ENCODE results near the gene SLC45A3. TPM values are rescaled to one million over a fixed set of nuclear protein-coding genes. Genes with fewer than 3 reads are reported as not detected.

The SLC45A3 gene
- polyA plus RNA-seq, 1 donor from 2014 or later: 0.53 TPM

DNA sequence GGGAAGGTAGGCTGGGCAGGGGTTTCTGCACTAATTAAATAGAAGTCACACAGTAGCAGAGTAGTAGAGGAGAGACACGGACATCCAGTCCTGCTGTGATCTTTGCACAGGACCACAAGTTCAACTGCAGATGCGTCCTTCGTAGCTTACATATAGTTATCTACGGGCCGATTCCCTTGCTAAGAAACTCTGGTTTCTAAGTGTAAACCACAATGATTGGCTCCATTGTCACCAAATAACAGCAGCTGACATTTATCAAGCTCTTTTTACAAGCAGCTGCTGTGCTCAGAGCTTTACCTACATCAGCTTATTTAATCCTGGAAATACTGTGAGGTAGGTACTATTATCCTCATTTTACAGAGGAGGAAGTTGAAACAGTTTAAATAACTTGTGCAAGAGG, 3.1 kb downstream of the SLC45A3 start:
- no peaks in the 10 kb centered on the region for H3K9me3 ChIP-seq (ENCODE audit: low read length)
- no peaks in the 10 kb centered on the region for H4K20me1 ChIP-seq (ENCODE audit: insufficient read depth)
- no peak overlapping the region for H3K4me3 ChIP-seq (ENCODE audit: low read length)
- H2AFZ ChIP-seq (ENCODE audit: low read depth, low read length): no peak overlapping the region
- TF ChIP-seq SMC3 (conservative IDR thresholded peaks at IDR 0.05; ENCODE audit: poor library complexity) (no peak), RAD21 (conservative IDR thresholded peaks at IDR 0.05) (no peak), POLR2AphosphoS5 (IDR thresholded peaks at IDR 0.05) (no peak), EZH2 (IDR thresholded peaks at IDR 0.05; ENCODE audit: borderline replicate concordance, insufficient read depth, low read length, poor library complexity, severe bottlenecking) (no peak), MXI1 (conservative IDR thresholded peaks at IDR 0.05; ENCODE audit: poor library complexity, severe bottlenecking) (no peak), EP300 (conservative IDR thresholded peaks at IDR 0.05; ENCODE audit: poor library complexity, severe bottlenecking) (no peak)
- TF ChIP-seq, protein P1, sequence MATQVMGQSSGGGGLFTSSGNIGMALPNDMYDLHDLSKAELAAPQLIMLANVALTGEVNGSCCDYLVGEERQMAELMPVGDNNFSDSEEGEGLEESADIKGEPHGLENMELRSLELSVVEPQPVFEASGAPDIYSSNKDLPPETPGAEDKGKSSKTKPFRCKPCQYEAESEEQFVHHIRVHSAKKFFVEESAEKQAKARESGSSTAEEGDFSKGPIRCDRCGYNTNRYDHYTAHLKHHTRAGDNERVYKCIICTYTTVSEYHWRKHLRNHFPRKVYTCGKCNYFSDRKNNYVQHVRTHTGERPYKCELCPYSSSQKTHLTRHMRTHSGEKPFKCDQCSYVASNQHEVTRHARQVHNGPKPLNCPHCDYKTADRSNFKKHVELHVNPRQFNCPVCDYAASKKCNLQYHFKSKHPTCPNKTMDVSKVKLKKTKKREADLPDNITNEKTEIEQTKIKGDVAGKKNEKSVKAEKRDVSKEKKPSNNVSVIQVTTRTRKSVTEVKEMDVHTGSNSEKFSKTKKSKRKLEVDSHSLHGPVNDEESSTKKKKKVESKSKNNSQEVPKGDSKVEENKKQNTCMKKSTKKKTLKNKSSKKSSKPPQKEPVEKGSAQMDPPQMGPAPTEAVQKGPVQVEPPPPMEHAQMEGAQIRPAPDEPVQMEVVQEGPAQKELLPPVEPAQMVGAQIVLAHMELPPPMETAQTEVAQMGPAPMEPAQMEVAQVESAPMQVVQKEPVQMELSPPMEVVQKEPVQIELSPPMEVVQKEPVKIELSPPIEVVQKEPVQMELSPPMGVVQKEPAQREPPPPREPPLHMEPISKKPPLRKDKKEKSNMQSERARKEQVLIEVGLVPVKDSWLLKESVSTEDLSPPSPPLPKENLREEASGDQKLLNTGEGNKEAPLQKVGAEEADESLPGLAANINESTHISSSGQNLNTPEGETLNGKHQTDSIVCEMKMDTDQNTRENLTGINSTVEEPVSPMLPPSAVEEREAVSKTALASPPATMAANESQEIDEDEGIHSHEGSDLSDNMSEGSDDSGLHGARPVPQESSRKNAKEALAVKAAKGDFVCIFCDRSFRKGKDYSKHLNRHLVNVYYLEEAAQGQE (IDR thresholded peaks at IDR 0.05; ENCODE audit: borderline replicate concordance): no peak
- H3K9ac ChIP-seq (ENCODE audit: low read length): no peak overlapping the region
- H3K27ac ChIP-seq (ENCODE audit: low read length): no peak overlapping the region
- H3K79me2 ChIP-seq (replicated peaks; ENCODE audit: insufficient read depth, low read length): peaks cover 3% of the 10 kb centered on the region
- no peaks in the 10 kb centered on the region for H3F3A ChIP-seq (ENCODE audit: insufficient read depth, low read length, poor library complexity, severe bottlenecking)
- H3K9me2 ChIP-seq (ENCODE audit: insufficient read depth, low read length): no peaks in the 10 kb centered on the region
- no peak overlapping the region for H3K4me2 ChIP-seq (ENCODE audit: low read length)
- H3K36me3 ChIP-seq (ENCODE audit: insufficient read depth, low read length): no peaks in the 10 kb centered on the region
- peaks cover 7% of the 10 kb centered on the region for H3K27me3 ChIP-seq (ENCODE audit: insufficient read depth, low read depth, low read length)

DNA sequence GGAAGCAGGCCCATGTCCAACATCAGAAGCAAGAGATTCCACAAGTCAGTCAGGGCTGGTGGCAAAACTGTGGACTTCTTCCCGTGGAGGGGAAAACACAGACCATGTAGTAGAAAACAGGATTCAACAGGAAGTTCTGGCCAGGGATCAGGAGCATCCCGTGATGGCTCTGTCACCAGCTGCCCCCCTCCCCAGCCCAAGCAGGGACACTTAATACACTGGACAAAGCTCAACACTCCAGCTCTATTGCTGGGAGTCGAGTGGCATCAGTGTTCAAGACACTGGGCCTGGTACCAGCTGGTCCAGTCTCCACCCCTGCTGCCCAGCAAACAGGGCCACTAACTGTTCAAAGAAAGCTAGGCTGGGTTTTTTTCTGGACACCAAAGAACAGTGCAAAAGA, 3.7 kb downstream of the SLC45A3 start:
- Histone ChIP-seq H3K9ac (ENCODE audit: low read length) (no peak overlapping the region), H3K4me3 (ENCODE audit: low read length) (no peak overlapping the region), H3K27me3 (ENCODE audit: insufficient read depth, low read depth, low read length) (peaks cover 7% of the 10 kb centered on the region), H2AFZ (ENCODE audit: low read depth, low read length) (no peak overlapping the region), H3K4me2 (ENCODE audit: low read length) (no peak overlapping the region), H4K20me1 (ENCODE audit: insufficient read depth) (no peaks in the 10 kb centered on the region), H3F3A (ENCODE audit: insufficient read depth, low read length, poor library complexity, severe bottlenecking) (no peaks in the 10 kb centered on the region), H3K9me2 (ENCODE audit: insufficient read depth, low read length) (no peaks in the 10 kb centered on the region), H3K79me2 (replicated peaks; ENCODE audit: insufficient read depth, low read length) (peaks cover 3% of the 10 kb centered on the region), H3K9me3 (ENCODE audit: low read length) (no peaks in the 10 kb centered on the region), H3K36me3 (ENCODE audit: insufficient read depth, low read length) (no peaks in the 10 kb centered on the region), H3K27ac (ENCODE audit: low read length) (no peak overlapping the region)
- TF ChIP-seq, protein P2, sequence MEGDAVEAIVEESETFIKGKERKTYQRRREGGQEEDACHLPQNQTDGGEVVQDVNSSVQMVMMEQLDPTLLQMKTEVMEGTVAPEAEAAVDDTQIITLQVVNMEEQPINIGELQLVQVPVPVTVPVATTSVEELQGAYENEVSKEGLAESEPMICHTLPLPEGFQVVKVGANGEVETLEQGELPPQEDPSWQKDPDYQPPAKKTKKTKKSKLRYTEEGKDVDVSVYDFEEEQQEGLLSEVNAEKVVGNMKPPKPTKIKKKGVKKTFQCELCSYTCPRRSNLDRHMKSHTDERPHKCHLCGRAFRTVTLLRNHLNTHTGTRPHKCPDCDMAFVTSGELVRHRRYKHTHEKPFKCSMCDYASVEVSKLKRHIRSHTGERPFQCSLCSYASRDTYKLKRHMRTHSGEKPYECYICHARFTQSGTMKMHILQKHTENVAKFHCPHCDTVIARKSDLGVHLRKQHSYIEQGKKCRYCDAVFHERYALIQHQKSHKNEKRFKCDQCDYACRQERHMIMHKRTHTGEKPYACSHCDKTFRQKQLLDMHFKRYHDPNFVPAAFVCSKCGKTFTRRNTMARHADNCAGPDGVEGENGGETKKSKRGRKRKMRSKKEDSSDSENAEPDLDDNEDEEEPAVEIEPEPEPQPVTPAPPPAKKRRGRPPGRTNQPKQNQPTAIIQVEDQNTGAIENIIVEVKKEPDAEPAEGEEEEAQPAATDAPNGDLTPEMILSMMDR (IDR thresholded peaks at IDR 0.05; ENCODE audit: poor library complexity, severe bottlenecking): no peak
- TF ChIP-seq POLR2AphosphoS5 (IDR thresholded peaks at IDR 0.05): no peak
- TF ChIP-seq EP300 (conservative IDR thresholded peaks at IDR 0.05; ENCODE audit: poor library complexity, severe bottlenecking): no peak
- TF ChIP-seq SMC3 (conservative IDR thresholded peaks at IDR 0.05; ENCODE audit: poor library complexity): no peak
- TF ChIP-seq RAD21 (conservative IDR thresholded peaks at IDR 0.05): no peak
- TF ChIP-seq, protein P1 (IDR thresholded peaks at IDR 0.05; ENCODE audit: borderline replicate concordance): no peak
- TF ChIP-seq EZH2 (IDR thresholded peaks at IDR 0.05; ENCODE audit: borderline replicate concordance, insufficient read depth, low read length, poor library complexity, severe bottlenecking): no peak
- TF ChIP-seq TAF1 (IDR thresholded peaks at IDR 0.05; ENCODE audit: low read depth): no peak
- TF ChIP-seq MXI1 (conservative IDR thresholded peaks at IDR 0.05; ENCODE audit: poor library complexity, severe bottlenecking): no peak
